ENCODE results near the gene DST. TPM values are rescaled to one million over a fixed set of nuclear protein-coding genes. Genes with fewer than 3 reads are reported as not detected.

DST gene
- polyA plus RNA-seq, 1 of the 3 experiments (the other 2 are of a cell fraction), result 64.3 TPM

- POLR2A ChIA-PET, result no interaction called here
- Histone ChIP-seq H4K20me1 (ENCODE audit: insufficient read depth) (no peaks in the 10 kb centered on the region), H3F3A (replicated peaks; ENCODE audit: insufficient read depth) (peaks cover 7% of the 10 kb centered on the region), H3K79me2 (ENCODE audit: insufficient read depth) (no peaks in the 10 kb centered on the region), H3K27ac (ENCODE audit: low read depth in 2 of 2, low read length in 1 of 2) (no peak overlapping the region), H3K36me3 (replicated peaks in 1 of 2; ENCODE audit: control insufficient read depth in 1 of 2, insufficient read depth in 2 of 2, low read length in 1 of 2) (peaks cover 59 to 85% of the 10 kb centered on the region in 2 experiments), H3K9ac (no peak overlapping the region), H3K27me3 (ENCODE audit: insufficient read depth) (no peaks in the 10 kb centered on the region), H2AFZ (ENCODE audit: low read depth) (no peak overlapping the region), H3K9me3 (no peaks in the 10 kb centered on the region), H3K4me3 (ENCODE audit: low read depth in 2 of 2, low read length in 1 of 2) (no peak overlapping the region), H3K4me2 (no peak overlapping the region), H3K9me2 (no peaks in the 10 kb centered on the region), H3K4me1 (ENCODE audit: control insufficient read depth in 1 of 2, insufficient read depth in 2 of 2, low read depth in 1 of 2, low read length in 1 of 2) (peaks cover 0 to 5% of the 10 kb centered on the region in 2 experiments; a peak in 1 of 4 replicates)
- no peak for TF ChIP-seq RAD21 (IDR thresholded peaks at IDR 0.05; ENCODE audit: low read length)
- TF ChIP-seq FOXJ3 (CRISPR knock-in tag; IDR thresholded peaks at IDR 0.05), result no peak
- TF ChIP-seq USF2 (IDR thresholded peaks at IDR 0.05; ENCODE audit: borderline replicate concordance, low read depth, low read length), result no peak
- CTCF ChIA-PET, result interaction anchor here (0.9 to 4.8 kb wide), 7 partner anchors 12 to 294 kb away, joined by 3 to 29 read pairs (median 5); no protein-coding TSS in a partner anchor
- 95% methylated on average over 4 of the region's 4 CpGs for WGBS (ENCODE audit: low lambda C conversion rate)
- DNase-seq, result no peak
Measured at GRCh38 chr6:56608332-56608731, 34.4 kb downstream of the DST start.

- POLR2A ChIA-PET, result no interaction called here
- WGBS (ENCODE audit: low lambda C conversion rate), result 96% methylated on average over 2 of the region's 2 CpGs
- no peak for DNase-seq
- H4K20me1 ChIP-seq (ENCODE audit: insufficient read depth), result no peaks in the 10 kb centered on the region
- peaks cover 7% of the 10 kb centered on the region for H3F3A ChIP-seq (replicated peaks; ENCODE audit: insufficient read depth)
- no peak overlapping the region for H3K9ac ChIP-seq
- H3K27ac ChIP-seq (ENCODE audit: low read depth in 2 of 2, low read length in 1 of 2), result no peak overlapping the region
- no peaks in the 10 kb centered on the region for H3K79me2 ChIP-seq (ENCODE audit: insufficient read depth)
- no peak overlapping the region for H3K4me2 ChIP-seq
- no peak overlapping the region for H3K4me3 ChIP-seq (ENCODE audit: low read depth in 2 of 2, low read length in 1 of 2)
- H3K9me2 ChIP-seq, result no peaks in the 10 kb centered on the region
- H3K4me1 ChIP-seq (ENCODE audit: control insufficient read depth in 1 of 2, insufficient read depth in 2 of 2, low read depth in 1 of 2, low read length in 1 of 2), result peaks cover 0 to 5% of the 10 kb centered on the region in 2 experiments; a peak in 1 of 4 replicates
- no peak overlapping the region for H2AFZ ChIP-seq (ENCODE audit: low read depth)
- no peaks in the 10 kb centered on the region for H3K9me3 ChIP-seq
- peaks cover 67 to 86% of the 10 kb centered on the region in 2 experiments for H3K36me3 ChIP-seq (replicated peaks in 1 of 2; ENCODE audit: control insufficient read depth in 1 of 2, insufficient read depth in 2 of 2, low read length in 1 of 2)
- no peaks in the 10 kb centered on the region for H3K27me3 ChIP-seq (ENCODE audit: insufficient read depth)
- CTCF ChIA-PET, result interaction anchor here (0.9 to 4.8 kb wide), 3 partner anchors 11 to 31 kb away, joined by 3 to 29 read pairs (median 8); no protein-coding TSS in a partner anchor
- TF ChIP-seq RCOR1 (IDR thresholded peaks at IDR 0.05; ENCODE audit: low read length) (no peak), CTCF (IDR thresholded peaks at IDR 0.05) (no peak), SMC3 (IDR thresholded peaks at IDR 0.05; ENCODE audit: low read depth, low read length) (no peak), TCF12 (IDR thresholded peaks at IDR 0.05) (no peak), FOXM1 (IDR thresholded peaks at IDR 0.05; ENCODE audit: low read depth) (no peak), GABPA (IDR thresholded peaks at IDR 0.05; ENCODE audit: low read depth) (no peak), RAD21 (IDR thresholded peaks at IDR 0.05; ENCODE audit: low read length) (no peak), FOSL2 (IDR thresholded peaks at IDR 0.05; ENCODE audit: borderline replicate concordance, low read depth) (no peak), EP300 (IDR thresholded peaks at IDR 0.05; ENCODE audit: borderline replicate concordance in 1 of 2, low read depth in 1 of 2, low read length in 1 of 2) (no peak), CHD2 (IDR thresholded peaks at IDR 0.05; ENCODE audit: low read length, partially characterized antibody) (no peak), ELF1 (IDR thresholded peaks at IDR 0.05) (no peak), REST (IDR thresholded peaks at IDR 0.05; ENCODE audit: low read depth, low read length) (no peak), POLR2AphosphoS5 (IDR thresholded peaks at IDR 0.05; ENCODE audit: low read depth, low read length) (no peak), RFX5 (IDR thresholded peaks at IDR 0.05; ENCODE audit: low read length) (no peak), GATA2 (CRISPR knock-in tag; IDR thresholded peaks at IDR 0.05) (no peak)
- TF ChIP-seq, protein P1, sequence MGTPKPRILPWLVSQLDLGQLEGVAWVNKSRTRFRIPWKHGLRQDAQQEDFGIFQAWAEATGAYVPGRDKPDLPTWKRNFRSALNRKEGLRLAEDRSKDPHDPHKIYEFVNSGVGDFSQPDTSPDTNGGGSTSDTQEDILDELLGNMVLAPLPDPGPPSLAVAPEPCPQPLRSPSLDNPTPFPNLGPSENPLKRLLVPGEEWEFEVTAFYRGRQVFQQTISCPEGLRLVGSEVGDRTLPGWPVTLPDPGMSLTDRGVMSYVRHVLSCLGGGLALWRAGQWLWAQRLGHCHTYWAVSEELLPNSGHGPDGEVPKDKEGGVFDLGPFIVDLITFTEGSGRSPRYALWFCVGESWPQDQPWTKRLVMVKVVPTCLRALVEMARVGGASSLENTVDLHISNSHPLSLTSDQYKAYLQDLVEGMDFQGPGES (IDR thresholded peaks at IDR 0.05; ENCODE audit: low read depth, low read length), result no peak
Measured at GRCh38 chr6:56607111-56607752, 35.5 kb downstream of the DST start.

All from SK-N-SH (cell line).